Liver (tissue), 9 donors: ENCODE measurements around the gene CADPS. TPM values are rescaled to one million over a fixed set of nuclear protein-coding genes. Genes with fewer than 3 reads are reported as not detected.

Source experiments
- DNase-seq: peaks from one replicate; pipeline ENCODE4 v3.0.0-alpha.2; 2017; ENCODE audit warnings: low spot score
- H3K27ac ChIP-seq, 2 donors: one replicate each; pipeline ENCODE4 v1.7.0; 2013; ENCODE audit warnings: inconsistent platforms in 2 of 2, low read length in 2 of 2, control low read depth in 1 of 2, low read depth in 1 of 2, mild to moderate bottlenecking in 1 of 2
- H3K27me3 ChIP-seq, 4 donors: one replicate each; pipeline versions ENCODE4 v1.6.1 to v1.7.0; 2013; ENCODE audit warnings: low read length in 3 of 4, inconsistent platforms in 1 of 4, mild to moderate bottlenecking in 1 of 4, moderate library complexity in 1 of 4; ENCODE audit not compliant: control insufficient read depth in 4 of 4, insufficient read depth in 4 of 4
- H3K36me3 ChIP-seq, 4 donors: one replicate each; pipeline versions ENCODE4 v1.6.1 to v1.7.0; 2013; ENCODE audit warnings: low read length in 3 of 4, mild to moderate bottlenecking in 3 of 4, low read depth in 1 of 4, moderate library complexity in 1 of 4; ENCODE audit not compliant: control insufficient read depth in 4 of 4, insufficient read depth in 3 of 4
- H3K4me1 ChIP-seq, 4 donors: one replicate each; pipeline versions ENCODE4 v1.6.1 to v1.7.0; 2013; ENCODE audit warnings: low read length in 3 of 4, mild to moderate bottlenecking in 3 of 4, moderate library complexity in 1 of 4; ENCODE audit not compliant: control insufficient read depth in 4 of 4, insufficient read depth in 4 of 4
- H3K4me3 ChIP-seq, 3 donors: one replicate each; pipeline versions ENCODE4 v1.6.1 to v1.7.0; 2013; ENCODE audit warnings: low read length in 3 of 3, control low read depth in 1 of 3, low read depth in 1 of 3, mild to moderate bottlenecking in 1 of 3
- H3K9ac ChIP-seq, 2 donors: one replicate each; pipeline ENCODE4 v1.7.0; 2013; ENCODE audit warnings: low read length in 2 of 2, mild to moderate bottlenecking in 2 of 2, moderate library complexity in 2 of 2, control low read depth in 1 of 2, low read depth in 1 of 2
- H3K9me3 ChIP-seq, 4 donors: one replicate each; pipeline versions ENCODE4 v1.6.1 to v1.7.0; 2013; ENCODE audit warnings: low read length in 3 of 4; ENCODE audit not compliant: control insufficient read depth in 4 of 4
- ATF3 ChIP-seq: IDR thresholded peaks from 2 replicates; pipeline ENCODE4 v1.6.1; 2016; ENCODE audit warnings: antibody characterized with exemption
- EGR1 ChIP-seq, 2 donors: IDR thresholded peaks; 2 replicates each; pipeline ENCODE4 v1.6.1; 2016 to 2018; ENCODE audit warnings: antibody characterized with exemption in 2 of 2, low read depth in 2 of 2
- FOXA1 ChIP-seq: IDR thresholded peaks from 2 replicates; pipeline ENCODE4 v1.6.1; 2016; ENCODE audit warnings: antibody characterized with exemption
- FOXA2 ChIP-seq: IDR thresholded peaks from 2 replicates; pipeline ENCODE4 v1.6.1; 2016; ENCODE audit warnings: antibody characterized with exemption
- GABPA ChIP-seq, 2 donors: IDR thresholded peaks in 1 of 2; conservative IDR thresholded peaks in 1 of 2; 2 replicates each; pipeline ENCODE4 v1.6.1; 2016; ENCODE audit warnings: antibody characterized with exemption in 2 of 2, mild to moderate bottlenecking in 1 of 2, moderate library complexity in 1 of 2
- HNF4A ChIP-seq, 2 donors: conservative IDR thresholded peaks; 2 replicates each; pipeline ENCODE4 v1.6.1; 2016; ENCODE audit warnings: antibody characterized with exemption in 2 of 2, mild to moderate bottlenecking in 2 of 2
- HNF4G ChIP-seq: IDR thresholded peaks from 2 replicates; pipeline ENCODE4 v1.6.1; 2016; ENCODE audit warnings: antibody characterized with exemption
- MAX ChIP-seq: IDR thresholded peaks from 2 replicates; pipeline ENCODE4 v1.6.1; 2016; ENCODE audit warnings: antibody characterized with exemption
- NR2F2 ChIP-seq: IDR thresholded peaks from 2 replicates; pipeline ENCODE4 v1.6.1; 2016; ENCODE audit warnings: antibody characterized with exemption
- RXRA ChIP-seq, 2 donors: IDR thresholded peaks; 2 replicates each; pipeline ENCODE4 v1.6.1; 2017 to 2018; ENCODE audit warnings: antibody characterized with exemption in 2 of 2, mild to moderate bottlenecking in 1 of 2
- SP1 ChIP-seq: IDR thresholded peaks from 2 replicates; pipeline ENCODE4 v1.6.1; 2018; ENCODE audit warnings: antibody characterized with exemption, mild to moderate bottlenecking
- TAF1 ChIP-seq: conservative IDR thresholded peaks from 2 replicates; pipeline ENCODE4 v1.6.1; 2016; ENCODE audit warnings: antibody characterized with exemption, mild to moderate bottlenecking
- YY1 ChIP-seq: IDR thresholded peaks from 2 replicates; pipeline ENCODE4 v1.6.1; 2016; ENCODE audit warnings: antibody characterized with exemption, mild to moderate bottlenecking
- WGBS: extraction: QIAGEN DNeasy Blood & Tissue Kit; methylation state at CpG from one replicate; pipeline ENCODE4 v1.1.7; 2013; 5-methylcytosine and 5-hydroxymethylcytosine counted together
- polyA plus RNA-seq, 2 donors: library from polyadenylated mRNA; stranded (reverse) in 1 of 2; unstranded in 1 of 2; fragments of 200-250 nt in 1 of 2; fragments of >200 nt in 1 of 2; fragmentation: Nextera tagmentation in 1 of 2; extraction: Ambion mirVana in 1 of 2; gene quantifications; one replicate each; pipeline versions ENCODE4 v1.2.1 to v1.2.3, GENCODE V29; 2013 to 2015
- total RNA-seq, 2 donors: library from RNA; depleted of rRNA; stranded (reverse); fragments of >200 nt; gene quantifications; one replicate each; pipeline ENCODE4 v1.2.3, GENCODE V29; 2014
- donor health status: healthy.
- donor health status: healthy.
- donor health status: healthy.
- donor health status: healthy.
- donor health status: healthy.

Gene CADPS
- total and polyA plus RNA-seq, 4 donors = 0.05 to 0.37 (median 0.17) TPM; not detected in 1

GRCh38 chr3:62542185-62542584 is 333.0 kb downstream of the CADPS start (continued):
- TF ChIP-seq MAX (no peak), ATF3 (no peak), YY1 (no peak), HNF4G (no peak), TAF1 (no peak), RXRA (IDR thresholded peaks at IDR 0.05) (no peak)

GRCh38 chr3:62539762-62540161 is 335.5 kb downstream of the CADPS start:
- no peak for DNase-seq
- Histone ChIP-seq H3K27ac (no peak overlapping the region), H3K9me3 (no peaks in the 10 kb centered on the region), H3K9ac (no peak overlapping the region), H3K4me1 (no peaks in the 10 kb centered on the region), H3K36me3 (no peaks in the 10 kb centered on the region), H3K27me3 (peaks cover 0 to 4% (median 2%) of the 10 kb centered on the region in 4 donors), H3K4me3 (no peak overlapping the region)
- 87% methylated on average over 1 of the region's 1 CpG for WGBS
- no peak for TF ChIP-seq FOXA1
- TF ChIP-seq NR2F2 = no peak
- no peak for TF ChIP-seq EGR1 (IDR thresholded peaks at IDR 0.05; ENCODE audit: low read depth in 2 of 2)

GRCh38 chr3:62538691-62539356 is 336.4 kb downstream of the CADPS start:
- no peak for DNase-seq
- TF ChIP-seq ATF3 (no peak), GABPA (IDR thresholded peaks at IDR 0.05 in 1 of 2, conservative IDR thresholded peaks at IDR 0.05 in 1 of 2) (no peak), YY1 (no peak), HNF4A (conservative IDR thresholded peaks at IDR 0.05) (no peak), TAF1 (no peak), SP1 (no peak)
- 38% methylated on average over 4 of the region's 4 CpGs for WGBS

GRCh38 chr3:62534326-62534725 is 340.9 kb downstream of the CADPS start:
- H3K36me3 ChIP-seq = no peaks in the 10 kb centered on the region
- no peak overlapping the region for H3K27ac ChIP-seq
- no peak overlapping the region for H3K9ac ChIP-seq
- H3K4me3 ChIP-seq = no peak overlapping the region
- 81% methylated on average over 7 of the region's 7 CpGs for WGBS
- no peaks in the 10 kb centered on the region for H3K9me3 ChIP-seq
- no peak for TF ChIP-seq NR2F2
- TF ChIP-seq FOXA2 = no peak
- no peak for TF ChIP-seq FOXA1
- H3K27me3 ChIP-seq = peaks cover 0 to 4% (median 0%) of the 10 kb centered on the region in 4 donors
- no peaks in the 10 kb centered on the region for H3K4me1 ChIP-seq
- DNase-seq = no peak

More at GRCh38 chr3:62538691-62539356, 336.4 kb downstream of the CADPS start:
- peaks cover 0 to 4% (median 2%) of the 10 kb centered on the region in 4 donors for H3K27me3 ChIP-seq
- H3K9ac ChIP-seq = no peak overlapping the region
- no peak overlapping the region for H3K27ac ChIP-seq
- H3K4me3 ChIP-seq = no peak overlapping the region
- H3K9me3 ChIP-seq = no peaks in the 10 kb centered on the region
- H3K36me3 ChIP-seq = no peaks in the 10 kb centered on the region
- H3K4me1 ChIP-seq = no peaks in the 10 kb centered on the region
